MG63 (cell line): Measurements from ENCODE around the gene LIN54. TPM values are rescaled to one million over a fixed set of nuclear protein-coding genes. Genes with fewer than 3 reads are reported as not detected.
"Not testable (repeated sequence)": the region's sequence is repeated elsewhere in the genome, so short reads cannot be mapped to it uniquely, and the experiment has no call there.

Experiments
- DNase-seq: peaks from one replicate; pipeline ENCODE4 v3.0.0-alpha.2; 2020
- H3K27me3 ChIP-seq: fragments of 250-450 bp; sonication (Bioruptor Pico); 2 replicates; pipeline ENCODE4 v1.5.1; 2020; ENCODE audit warnings: mild to moderate bottlenecking, moderate library complexity
- H3K36me3 ChIP-seq: fragments of 250-450 bp; sonication (Bioruptor Pico); 2 replicates; pipeline ENCODE4 v1.5.1; 2020; ENCODE audit warnings: mild to moderate bottlenecking, moderate library complexity
- H3K4me3 ChIP-seq: fragments of 250-450 bp; sonication (Bioruptor Pico); 2 replicates; pipeline ENCODE4 v1.5.1; 2020; ENCODE audit warnings: mild to moderate bottlenecking, moderate library complexity
- H3K9me3 ChIP-seq: fragments of 250-450 bp; sonication (Bioruptor Pico); 2 replicates; pipeline ENCODE4 v1.5.1; 2020; ENCODE audit warnings: mild to moderate bottlenecking, moderate library complexity
- total RNA-seq: library from RNA; depleted of rRNA; stranded (reverse); fragments of >200 nt; shearing (Covaris generic); gene quantifications from 2 replicates; pipeline ENCODE4 v1.2.3, GENCODE V29; 2014; ENCODE audit warnings: low replicate concordance; rRNA removed

The LIN54 gene
- total RNA-seq: 4.3 and 7.8 TPM in 2 replicates

DNA sequence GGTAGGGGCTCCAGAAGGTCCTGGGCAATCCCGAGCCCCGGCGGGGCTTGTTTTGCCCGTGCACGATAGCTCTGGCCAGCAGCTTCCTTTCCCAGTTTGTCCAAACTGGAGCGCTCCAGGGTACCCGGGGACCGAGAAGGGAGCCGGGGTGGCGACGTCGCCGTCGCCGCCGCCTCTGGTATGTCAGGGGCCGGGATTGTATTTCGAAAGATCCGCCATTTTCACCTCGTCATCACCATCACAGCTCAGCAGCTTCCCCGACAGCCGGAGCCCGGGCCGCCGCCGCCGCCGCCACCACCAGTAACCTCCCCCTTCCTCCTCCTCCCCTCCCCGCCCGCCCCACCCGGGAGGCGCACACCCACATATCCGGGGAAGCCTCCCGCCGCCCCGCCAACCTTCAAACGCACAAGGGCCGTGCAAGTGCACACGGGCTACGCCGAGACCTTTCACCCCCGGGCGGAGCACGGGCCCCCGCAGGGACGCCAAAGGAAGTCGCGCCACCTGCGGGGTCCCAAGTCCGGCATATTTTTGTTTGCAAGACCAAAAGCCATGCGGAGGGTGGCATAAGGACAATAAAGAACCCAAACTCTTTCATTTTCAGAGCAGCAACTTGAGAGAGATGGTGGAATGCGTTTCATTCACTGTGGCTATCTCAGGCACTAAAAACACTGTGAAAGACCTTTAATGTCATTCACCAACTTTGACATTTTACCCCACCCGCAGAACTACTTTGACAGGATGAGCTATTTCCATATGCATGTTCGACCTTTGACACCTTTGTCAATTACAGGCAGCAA lies at the start of gene LIN54:
Gene LIN54, minus strand, starts transcription at position 302 of the 797 bp plus-strand sequence. CDS start 25,979 bp downstream, outside the sequence.
- H3K9me3 ChIP-seq: no peaks in the 10 kb centered on the region
- peak; percentile 70 for DNase-seq
- H3K36me3 ChIP-seq: no peaks in the 10 kb centered on the region
- H3K4me3 ChIP-seq: peak within 1 kb of the TSS; percentile 74
- no peaks in the 10 kb centered on the region for H3K27me3 ChIP-seq

DNA sequence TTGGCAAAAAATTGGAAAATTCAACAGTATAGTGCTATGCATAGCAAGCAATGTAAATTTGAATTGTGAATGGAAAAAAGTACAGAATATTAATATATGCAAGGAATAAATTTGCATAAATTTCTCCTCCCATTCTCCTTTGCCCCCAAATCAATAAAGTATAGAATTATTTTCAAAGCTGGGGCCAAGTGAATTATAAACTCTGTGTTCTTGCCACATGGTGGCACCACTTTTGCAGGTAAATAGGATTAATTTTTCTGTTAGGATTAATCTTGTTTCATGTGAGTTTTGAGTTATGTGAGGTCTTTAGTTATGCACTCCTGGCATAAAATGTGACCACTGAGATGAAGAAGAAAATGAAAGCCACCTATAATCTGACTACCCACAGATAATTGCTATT lies 44.3 kb upstream of the LIN54 start:
- Histone ChIP-seq H3K27me3 (no peaks in the 10 kb centered on the region), H3K4me3 (no peak overlapping the region), H3K9me3 (no peaks in the 10 kb centered on the region), H3K36me3 (no peaks in the 10 kb centered on the region)
- no peak for DNase-seq

DNA sequence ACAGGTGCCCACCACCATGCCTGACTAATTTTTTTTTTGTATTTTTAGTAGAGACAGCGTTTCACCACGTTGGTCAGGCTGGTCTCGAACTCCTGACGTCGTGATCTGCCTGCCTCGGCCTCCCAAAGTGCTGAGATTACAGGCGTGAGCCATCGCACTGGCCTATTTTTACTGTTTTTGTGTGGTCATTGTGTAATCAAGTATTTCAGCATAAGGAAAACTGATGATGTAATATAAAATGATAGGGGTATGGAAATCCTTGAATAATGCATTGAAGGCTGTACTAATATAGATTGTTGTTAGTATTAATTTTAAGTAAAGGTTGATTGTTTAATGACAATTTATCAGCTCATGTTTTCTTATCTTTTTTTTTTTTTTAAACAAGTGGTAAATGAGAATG lies 38.2 kb upstream of the LIN54 start:
- H3K27me3 ChIP-seq, H3K4me3 ChIP-seq, DNase-seq, H3K36me3 ChIP-seq, H3K9me3 ChIP-seq: not testable (repeated sequence)

DNA sequence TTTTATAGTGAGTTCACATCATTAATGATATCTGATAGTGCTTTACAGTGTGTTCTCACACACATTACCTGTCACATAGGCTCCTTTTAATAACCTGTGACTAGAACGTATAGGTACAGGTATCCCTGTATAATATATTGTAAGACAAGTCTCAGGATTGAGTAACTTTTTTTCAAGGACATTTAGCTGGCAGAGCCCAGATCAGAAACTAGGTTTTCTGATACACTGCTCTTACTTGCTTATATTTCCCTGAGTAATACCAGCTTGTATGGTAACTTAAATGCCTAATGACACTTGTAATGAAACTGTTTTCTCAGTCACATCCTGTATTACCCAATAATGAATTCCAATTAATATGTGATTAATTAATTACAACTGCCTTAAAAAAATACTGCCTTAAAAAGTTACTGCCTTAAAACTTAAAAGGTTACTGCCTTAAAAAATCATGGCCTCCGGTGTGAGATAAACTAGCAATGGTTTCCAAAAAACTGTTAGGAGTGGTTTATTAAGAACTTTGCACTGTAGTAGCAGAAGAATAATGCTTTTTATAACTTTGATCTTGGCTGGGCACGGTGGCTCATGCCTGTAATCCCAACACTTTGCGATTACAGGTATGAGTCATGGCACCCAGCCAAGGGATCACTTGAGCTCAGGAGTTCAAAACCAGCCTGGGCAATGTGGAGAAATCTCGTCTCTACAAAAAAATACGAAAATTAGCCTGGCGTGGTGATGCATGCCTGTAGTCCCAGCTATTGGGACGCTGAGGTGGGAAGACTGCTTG lies 36.3 kb upstream of the LIN54 start:
- Histone ChIP-seq H3K9me3 (no peaks in the 10 kb centered on the region), H3K36me3 (peaks cover 4% of the 10 kb centered on the region), H3K4me3 (no peak overlapping the region), H3K27me3 (no peaks in the 10 kb centered on the region)
- DNase-seq: no peak

DNA sequence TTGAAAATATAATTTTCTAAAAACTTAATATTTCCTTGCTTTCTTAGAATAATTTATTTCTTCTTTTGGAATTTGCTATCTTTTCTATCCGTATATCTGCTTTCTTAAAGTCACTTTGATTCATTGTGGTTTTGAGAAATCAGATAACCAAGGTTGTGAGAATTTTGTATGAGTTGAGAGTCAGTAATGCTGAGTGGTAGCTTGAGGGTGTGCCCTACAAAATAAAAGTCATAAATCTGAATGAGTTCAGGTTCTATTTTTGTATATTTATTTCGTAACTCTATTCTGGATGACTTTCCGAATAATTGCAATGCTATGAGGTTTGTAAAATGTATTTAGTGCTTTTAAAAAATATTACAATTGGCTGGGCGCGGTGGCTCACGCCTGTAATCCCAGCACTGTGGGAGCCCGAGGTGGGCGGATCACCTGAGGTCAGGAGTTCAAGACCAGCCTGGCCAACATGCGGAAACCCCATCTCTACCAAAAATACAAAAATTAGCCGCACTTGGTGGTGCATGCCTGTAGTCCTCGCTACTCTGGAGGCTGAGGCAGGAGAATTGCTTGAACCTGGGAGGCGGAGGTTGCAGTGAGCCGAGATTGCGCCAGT lies 33.3 kb upstream of the LIN54 start:
- H3K4me3 ChIP-seq: no peak overlapping the region
- H3K9me3 ChIP-seq: no peaks in the 10 kb centered on the region
- no peak for DNase-seq
- no peaks in the 10 kb centered on the region; the same call in 1 of the 2 replicates for H3K36me3 ChIP-seq
- no peaks in the 10 kb centered on the region for H3K27me3 ChIP-seq

DNA sequence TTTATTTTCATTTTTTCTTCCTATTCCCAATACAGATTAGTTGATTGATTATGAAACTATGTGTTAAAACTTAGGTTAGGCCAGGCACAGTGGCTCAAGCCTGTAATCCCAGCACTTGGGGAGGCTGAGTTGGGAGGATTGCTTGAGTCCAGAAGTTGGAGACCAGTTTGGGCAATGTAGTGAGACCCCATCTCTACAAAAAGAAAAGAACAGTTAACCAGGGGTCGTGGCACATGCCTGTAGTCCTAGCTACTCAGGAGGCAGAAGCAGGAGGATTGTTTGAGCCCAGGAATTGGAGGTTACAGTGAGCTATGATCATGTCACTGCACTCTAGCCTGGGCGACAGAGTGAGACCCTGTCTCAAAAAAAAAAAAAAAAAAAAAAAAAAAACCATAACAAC lies 32.5 kb upstream of the LIN54 start:
- not testable (repeated sequence) for H3K4me3 ChIP-seq, H3K27me3 ChIP-seq, H3K36me3 ChIP-seq, DNase-seq, H3K9me3 ChIP-seq

DNA sequence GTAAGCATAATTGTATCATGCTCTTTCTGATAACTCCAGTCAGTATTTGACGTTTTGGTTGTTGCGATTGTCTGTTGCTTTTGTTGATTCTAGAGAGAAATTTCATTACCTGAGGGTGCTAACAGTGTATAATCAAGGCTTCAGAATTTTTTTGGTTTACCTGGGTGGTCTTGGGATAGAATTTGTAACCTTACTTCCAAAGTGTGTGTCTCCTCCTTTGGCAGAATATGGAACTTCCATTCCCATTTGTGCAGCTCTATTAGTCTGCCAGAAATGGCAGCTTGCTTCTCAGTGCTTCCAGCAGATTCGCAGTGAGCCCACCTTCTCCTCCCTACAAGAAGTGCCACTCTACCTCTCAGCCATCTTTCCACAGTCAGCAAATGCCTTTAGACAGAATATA lies 29.6 kb upstream of the LIN54 start:
- H3K9me3 ChIP-seq: no peaks in the 10 kb centered on the region
- no peak overlapping the region for H3K4me3 ChIP-seq
- H3K27me3 ChIP-seq: no peaks in the 10 kb centered on the region
- H3K36me3 ChIP-seq: no peaks in the 10 kb centered on the region
- DNase-seq: no peak

DNA sequence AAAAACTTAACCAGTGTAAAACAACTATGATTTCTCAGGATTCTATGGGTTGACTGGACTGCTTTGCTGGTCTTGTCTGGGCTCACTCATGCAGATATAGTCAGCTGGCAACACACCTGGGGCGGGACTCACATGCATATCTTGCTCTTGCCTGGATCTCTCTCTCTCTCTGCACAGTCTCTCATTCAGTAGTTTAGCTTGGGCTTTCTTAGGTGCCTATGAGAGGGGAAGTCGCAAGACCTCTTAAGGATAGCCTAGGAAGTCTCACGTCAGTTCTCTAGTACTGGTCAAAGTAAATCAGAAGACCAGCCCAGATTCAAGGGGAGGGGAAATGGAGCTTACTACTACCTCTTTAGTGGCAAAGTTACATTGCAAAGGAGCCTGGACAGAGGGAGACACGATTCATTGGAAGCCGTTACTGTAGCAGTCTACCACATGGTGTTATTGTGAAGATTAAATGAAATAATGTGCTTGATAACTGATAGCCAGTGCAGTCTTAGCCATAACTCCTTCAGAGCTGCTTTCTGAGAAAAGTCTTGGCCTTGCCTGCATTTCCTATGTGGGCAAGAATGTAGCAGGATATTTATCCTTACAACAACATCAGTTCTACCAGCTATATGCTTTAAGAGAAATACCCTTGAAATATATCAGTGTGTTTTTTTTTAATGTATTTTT lies 26.5 kb upstream of the LIN54 start:
- H3K9me3 ChIP-seq: no peaks in the 10 kb centered on the region
- DNase-seq: no peak
- no peak overlapping the region for H3K4me3 ChIP-seq
- no peaks in the 10 kb centered on the region for H3K27me3 ChIP-seq
- no peaks in the 10 kb centered on the region for H3K36me3 ChIP-seq

DNA sequence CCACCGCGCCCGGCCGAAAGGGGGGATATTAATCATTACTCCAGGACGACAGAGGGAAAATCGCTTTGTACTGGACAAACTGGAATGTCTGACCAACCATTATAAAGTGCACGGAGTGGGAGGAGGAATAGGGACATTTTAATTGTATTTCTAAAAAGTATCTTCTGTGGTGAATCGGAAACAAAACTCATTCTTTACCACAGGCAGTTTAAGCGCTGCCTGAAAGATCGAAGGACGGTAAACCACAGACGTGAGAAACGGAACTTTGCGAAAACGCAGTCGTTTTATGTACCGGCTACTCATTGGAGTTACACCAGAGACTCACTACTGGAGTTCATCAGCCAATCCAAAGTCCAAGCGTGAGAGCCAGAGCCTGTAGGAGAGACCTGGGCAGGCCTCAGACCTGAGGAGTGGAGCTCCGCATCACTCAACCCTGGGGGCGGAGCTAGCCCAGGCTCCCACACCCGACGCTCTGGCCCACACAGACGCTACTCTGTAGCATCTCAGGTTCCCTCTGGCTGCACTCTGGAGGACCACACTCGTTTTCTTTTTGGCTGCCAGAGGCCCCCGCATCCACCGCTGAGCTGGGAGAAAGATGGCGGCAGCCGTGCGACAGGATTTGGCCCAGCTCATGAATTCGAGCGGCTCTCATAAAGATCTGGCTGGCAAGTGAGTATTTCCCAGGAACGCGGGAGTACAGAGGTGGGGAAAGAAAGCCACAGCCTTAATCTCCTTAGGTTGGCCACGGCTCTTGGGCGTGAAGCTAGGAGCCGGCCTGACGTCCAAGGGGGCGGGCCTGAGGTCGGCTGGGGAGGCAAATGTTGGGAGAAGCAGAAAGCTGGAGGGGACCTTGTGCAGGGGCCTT lies 24.2 kb upstream of the LIN54 start, which contains the start of gene COPS4:
Gene COPS4, plus strand, starts transcription at position 554 of the 865 bp plus-strand sequence. Its CDS starts 42 bp downstream, at position 596.
- H3K36me3 ChIP-seq: no peaks in the 10 kb centered on the region
- DNase-seq: peak; percentile 97
- H3K9me3 ChIP-seq: no peaks in the 10 kb centered on the region
- no peaks in the 10 kb centered on the region for H3K27me3 ChIP-seq
- H3K4me3 ChIP-seq: peak within 1 kb of the TSS; percentile 90

DNA sequence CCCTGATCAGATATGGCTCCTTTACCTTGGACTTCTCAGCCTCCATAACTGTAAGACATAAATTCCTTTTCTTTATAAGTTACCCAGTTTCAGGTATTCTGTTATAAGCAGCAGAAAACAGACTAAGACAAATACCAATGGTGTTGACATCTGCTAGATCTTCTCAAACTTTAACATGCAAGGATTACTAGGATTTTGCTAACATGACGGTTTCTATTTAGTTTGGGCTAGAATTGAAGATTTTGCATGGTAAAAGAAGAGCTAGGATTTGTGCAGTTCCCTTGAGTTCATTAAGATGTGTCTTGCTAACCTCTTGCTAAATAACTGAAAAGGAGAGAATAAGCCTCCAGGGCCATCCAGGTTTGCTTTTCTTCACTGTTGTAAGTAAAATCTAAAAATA lies 19.1 kb upstream of the LIN54 start:
- no peak for DNase-seq
- no peak overlapping the region for H3K4me3 ChIP-seq
- no peaks in the 10 kb centered on the region for H3K27me3 ChIP-seq
- H3K36me3 ChIP-seq: no peaks in the 10 kb centered on the region
- no peaks in the 10 kb centered on the region; the same call in 1 of the 2 replicates for H3K9me3 ChIP-seq

DNA sequence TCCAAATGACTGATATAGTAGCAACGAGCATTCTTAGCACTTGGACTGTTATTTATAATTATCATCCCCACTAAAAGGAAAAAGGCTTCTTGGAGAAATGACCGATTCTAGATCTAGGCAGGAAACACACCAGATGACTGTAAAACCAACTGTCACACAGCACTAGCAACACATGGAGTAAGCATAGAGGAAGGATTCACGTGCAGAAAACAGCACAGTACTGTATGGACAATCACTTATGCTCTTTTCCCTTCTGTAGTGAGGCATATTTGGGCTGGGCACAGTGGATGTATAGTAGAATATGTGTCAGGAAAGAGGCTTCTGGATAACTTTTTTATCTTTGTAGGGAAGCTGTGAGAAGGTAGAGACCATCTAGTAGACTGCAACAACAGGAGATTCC lies 18.4 kb upstream of the LIN54 start:
- Histone ChIP-seq H3K4me3 (no peak overlapping the region), H3K36me3 (no peaks in the 10 kb centered on the region), H3K9me3 (peaks cover 4% of the 10 kb centered on the region; the same call in 1 of the 2 replicates), H3K27me3 (no peaks in the 10 kb centered on the region)
- no peak for DNase-seq

DNA sequence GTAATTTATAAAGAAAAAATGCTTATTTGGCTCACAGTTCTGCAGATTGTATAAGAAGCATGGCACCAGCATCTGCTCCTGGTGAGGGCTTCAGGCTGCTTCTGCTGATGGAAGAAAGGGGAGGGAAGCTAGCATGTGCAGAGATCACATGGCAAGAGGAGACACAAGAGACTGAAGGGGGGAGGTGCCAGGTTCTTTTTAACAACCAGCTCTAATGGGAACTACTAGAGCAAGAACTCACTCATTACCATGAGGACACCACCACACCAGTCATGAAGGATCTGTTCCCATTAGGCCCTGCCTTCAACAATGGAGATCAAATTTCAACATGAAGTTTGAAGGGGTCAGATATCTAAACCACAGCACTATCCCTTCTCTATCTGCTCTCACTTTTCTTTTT lies 14.9 kb upstream of the LIN54 start:
- H3K9me3 ChIP-seq: peaks cover 10% of the 10 kb centered on the region; the same call in 1 of the 2 replicates
- no peak for DNase-seq
- H3K36me3 ChIP-seq: no peaks in the 10 kb centered on the region
- no peak overlapping the region for H3K4me3 ChIP-seq
- H3K27me3 ChIP-seq: no peaks in the 10 kb centered on the region

DNA sequence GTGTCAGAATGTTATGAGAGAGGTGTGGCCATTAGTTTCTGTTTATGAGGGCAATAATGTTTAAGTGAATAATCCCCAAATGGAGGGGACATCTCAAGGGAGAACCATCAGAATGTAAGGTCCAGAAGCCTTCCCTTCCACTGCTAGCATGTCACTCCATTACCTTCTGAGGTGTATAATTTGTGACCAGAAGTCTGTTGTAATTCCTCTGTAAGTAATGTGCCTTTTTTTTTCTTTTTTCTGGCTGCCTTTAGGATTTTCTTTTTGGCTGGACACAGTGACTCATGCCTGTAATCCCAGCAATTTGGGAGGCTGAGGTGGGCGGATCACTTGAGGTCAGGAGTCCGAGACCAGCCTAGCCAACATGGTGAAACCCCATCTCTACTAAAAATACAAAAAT lies 13.6 kb upstream of the LIN54 start:
- DNase-seq: no peak

DNA sequence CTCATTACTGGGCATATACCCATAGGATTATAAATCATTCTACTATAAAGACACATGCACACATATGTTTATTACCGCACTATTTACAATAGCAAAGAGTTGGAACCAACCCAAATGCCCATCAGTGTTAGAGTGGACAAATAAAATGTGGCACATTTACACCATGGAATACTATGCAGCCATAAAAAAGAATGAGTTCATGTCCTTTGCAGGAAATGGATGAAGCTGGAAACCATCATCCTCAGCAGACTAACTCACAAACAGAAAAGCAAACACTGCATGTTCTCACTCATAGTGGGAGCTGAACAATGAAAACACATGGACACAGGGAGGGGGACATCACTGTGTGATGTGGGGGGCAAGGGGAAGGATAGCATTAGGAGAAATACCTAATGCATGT lies 13.0 kb upstream of the LIN54 start:
- H3K4me3 ChIP-seq, DNase-seq, H3K36me3 ChIP-seq, H3K27me3 ChIP-seq, H3K9me3 ChIP-seq: not testable (repeated sequence)

More for the DNA sequence above, 13.6 kb upstream of the LIN54 start:
- Histone ChIP-seq H3K9me3 (peaks cover 10% of the 10 kb centered on the region; the same call in 1 of the 2 replicates), H3K27me3 (no peaks in the 10 kb centered on the region), H3K36me3 (no peaks in the 10 kb centered on the region), H3K4me3 (no peak overlapping the region)

DNA sequence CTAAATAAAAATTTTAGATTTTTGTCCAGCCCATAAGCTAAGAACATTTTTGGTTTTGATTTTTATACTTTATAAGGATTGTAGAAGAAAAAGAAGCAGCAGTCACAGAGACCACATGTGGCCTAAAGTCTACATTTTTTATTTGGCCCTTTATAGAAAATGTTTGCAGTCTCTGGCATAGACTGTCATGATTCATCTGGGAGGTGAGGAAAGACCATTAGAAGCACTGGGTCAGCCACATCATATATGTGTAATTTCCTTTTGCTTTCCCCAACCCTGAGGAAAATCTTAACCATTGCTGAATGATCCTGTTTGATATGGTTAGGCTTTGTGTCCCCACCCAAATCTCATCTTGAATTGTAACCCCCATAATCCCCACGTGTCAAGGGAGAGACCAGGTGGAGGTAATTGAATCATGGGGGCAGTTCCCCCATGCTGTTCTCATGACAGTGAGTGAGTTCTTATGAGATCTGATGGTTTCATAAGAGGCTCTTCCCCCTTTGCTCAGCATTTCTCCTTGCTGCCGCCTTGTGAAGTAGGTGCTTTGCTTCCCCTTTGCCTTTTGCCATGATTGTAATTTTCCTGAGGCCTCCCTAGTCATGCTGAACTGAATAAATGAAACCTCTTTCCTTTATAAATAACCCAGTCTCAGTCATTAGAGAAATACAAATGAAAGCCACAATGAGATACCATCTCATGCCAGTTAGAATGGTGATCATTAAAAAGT lies 12.3 kb upstream of the LIN54 start:
- Histone ChIP-seq H3K27me3 (no peaks in the 10 kb centered on the region), H3K36me3 (no peaks in the 10 kb centered on the region), H3K4me3 (no peak overlapping the region), H3K9me3 (peaks cover 10% of the 10 kb centered on the region; the same call in 1 of the 2 replicates)
- no peak for DNase-seq
